HepG2 (cell line): Measurements from ENCODE around the gene POFUT1. TPM values are rescaled to one million over a fixed set of nuclear protein-coding genes. Genes with fewer than 3 reads are reported as not detected.

Source experiments
- ATAC-seq: fragments of 200-7000 bp; cut with Tn5 transposase; 3 replicates; pipeline ENCODE4 v1.9.1; 2020; ENCODE audit warnings: mild to moderate bottlenecking, moderate library complexity
- BruUV-seq: library from RNA; stranded (reverse); fragments of 400-500 nt; replicated peaks from 2 replicates; lab custom pipeline; 2021; lab: Mats Ljungman, UMichigan
- CTCF ChIA-PET: fragments of 300-600 bp; formaldehyde crosslinking; extraction: SDS; loops from one replicate; lab custom pipeline; 2021; ENCODE audit warnings: low total read pairs, inconsistent platforms, low intra/inter-chr PET ratio; lab: Yijun Ruan, JAX
- POLR2A ChIA-PET: fragments of 350-600 bp; sonication (Branson Sonifier 250); formaldehyde crosslinking; loops from one replicate; lab custom pipeline; 2020; ENCODE audit warnings: antibody characterized with exemption, inconsistent platforms; lab: Yijun Ruan, JAX
- DNase-seq: peaks from one replicate; pipeline ENCODE4 v3.0.0-alpha.2; 2015; ENCODE audit warnings: low spot score
- FAIRE-seq: peaks from 3 replicates; lab custom pipeline; 2011; peaks lifted over from hg19 to GRCh38; lab: Jason Lieb, UNC
- H2AFZ ChIP-seq: one replicate; pipeline ENCODE4 v1.6.1; 2011; ENCODE audit warnings: low read length, inconsistent platforms
- H3K27ac ChIP-seq: fragments of 300-600 bp; 3 replicates; pipeline ENCODE4 v1.8.0; 2011; ENCODE audit warnings: mixed run types, mild to moderate bottlenecking, mixed read lengths, low read length, inconsistent platforms; ENCODE audit not compliant: insufficient read depth; ENCODE audit errors: extremely low read length
- H3K27me3 ChIP-seq, 2 experiments: fragments of 200-600 bp in 1 of 2; 2 replicates in 1 of 2; 3 replicates in 1 of 2; pipeline versions ENCODE4 v1.6.0 to v1.8.0; 2011; ENCODE audit warnings: low read length in 2 of 2, mild to moderate bottlenecking in 2 of 2, moderate library complexity in 2 of 2, inconsistent platforms in 1 of 2; ENCODE audit not compliant: insufficient read depth in 2 of 2, control insufficient read depth in 1 of 2
- H3K36me3 ChIP-seq, 2 experiments: fragments of 200-600 bp in 1 of 2; replicated peaks in 1 of 2; 2 replicates in 1 of 2; 3 replicates in 1 of 2; pipeline versions ENCODE4 v1.5.1 to v1.8.0; 2011; ENCODE audit warnings: low read length in 2 of 2, inconsistent platforms in 1 of 2; ENCODE audit not compliant: insufficient read depth in 2 of 2, control insufficient read depth in 1 of 2
- H3K4me1 ChIP-seq: 2 replicates; pipeline ENCODE4 v1.5.1; 2012; ENCODE audit warnings: low read length, inconsistent platforms; ENCODE audit not compliant: insufficient read depth
- H3K4me2 ChIP-seq: 2 replicates; pipeline ENCODE4 v1.6.0; 2011; ENCODE audit warnings: low read depth, low read length, inconsistent platforms
- H3K4me3 ChIP-seq, 3 experiments: fragments of 200-600 bp in 1 of 3; sonication (generic), shearing (Covaris generic) in 1 of 3; replicated peaks in 1 of 3; 2 replicates each; pipeline ENCODE4 v1.5.1; 2011 to 2016; ENCODE audit warnings: low read length in 3 of 3, inconsistent platforms in 2 of 3, low read depth in 2 of 3, mild to moderate bottlenecking in 2 of 3, control low read depth in 1 of 3, mixed read lengths in 1 of 3; ENCODE audit not compliant: insufficient read depth in 1 of 3
- H3K79me2 ChIP-seq: one replicate; pipeline ENCODE4 v1.6.1; 2011; ENCODE audit warnings: low read length, inconsistent platforms; ENCODE audit not compliant: insufficient read depth
- H3K9ac ChIP-seq: 2 replicates; pipeline ENCODE4 v1.6.0; 2011; ENCODE audit warnings: mild to moderate bottlenecking, low read depth, low read length, inconsistent platforms; ENCODE audit not compliant: insufficient read depth
- H3K9me3 ChIP-seq: 2 replicates; pipeline ENCODE4 v1.5.1; 2012; ENCODE audit warnings: mild to moderate bottlenecking, low read length
- H4K20me1 ChIP-seq: 2 replicates; pipeline ENCODE4 v1.6.0; 2011; ENCODE audit warnings: inconsistent platforms, mild to moderate bottlenecking, low read length, moderate library complexity; ENCODE audit not compliant: insufficient read depth
- IKZF4 ChIP-seq: sonication (generic); formaldehyde crosslinking; IDR thresholded peaks from 2 replicates; pipeline ENCODE4 v1.5.1; 2020; ENCODE audit warnings: borderline replicate concordance, mild to moderate bottlenecking, low read depth, missing genetic modification reagents; ENCODE audit errors: not compliant biosample characterization
- MAZ ChIP-seq, 2 experiments: sonication (generic) in 1 of 2; formaldehyde crosslinking in 1 of 2; IDR thresholded peaks; 2 replicates each; pipeline versions ENCODE4 v1.5.0 to v1.6.1; 2012 to 2020; ENCODE audit warnings: low read depth in 2 of 2, mild to moderate bottlenecking in 2 of 2, borderline replicate concordance in 1 of 2, improper control_type of control experiment in 1 of 2, low read length in 1 of 2, missing genetic modification reagents in 1 of 2, moderate library complexity in 1 of 2
- RBFOX2 ChIP-seq: fragments of 200-400 bp; formaldehyde crosslinking; IDR thresholded peaks from 2 replicates; pipeline ENCODE4 v1.6.1; 2017; ENCODE audit warnings: low read depth, mild to moderate bottlenecking, low read length
- TEAD3 ChIP-seq: optimal IDR thresholded peaks from 2 replicates; pipeline ENCODE3; 2016; ENCODE audit warnings: borderline replicate concordance
- ZNF737 ChIP-seq: sonication (generic); formaldehyde crosslinking; IDR thresholded peaks from 2 replicates; pipeline ENCODE4 v1.5.0; 2020; ENCODE audit warnings: missing genetic modification reagents, mild to moderate bottlenecking, borderline replicate concordance
- WGBS: methylation state at CpG from one replicate; pipeline ENCODE4 v1.1.6; 2017; ENCODE audit warnings: low lambda C conversion rate; 5-methylcytosine and 5-hydroxymethylcytosine counted together
- in situ Hi-C: cut with HindIII; loops from 2 replicates; pipeline ENCODE4 v1.10.0; 2017; ENCODE audit warnings: low pct_unique_long_range_greater_than_20kb; ENCODE audit not compliant: extremely low pct_ligation_motif_present
- intact Hi-C: fragments of 100-400 bp; cut with micrococcal nuclease; formaldehyde crosslinking; loops from one replicate; pipeline ENCODE4 v1.10.0; 2022; ENCODE audit not compliant: unreplicated experiment
- polyA plus RNA-seq, 8 experiments: library from polyadenylated mRNA; depleted of rRNA in 3 of 8; stranded (reverse) in 7 of 8; unstranded in 1 of 8; fragments of >200 nt; fragmentation: Illumina TruSeq in 4 of 8; extraction: Trizol in 4 of 8; gene quantifications; 2 replicates each; pipeline versions ENCODE4 v1.2.1 to v1.2.3, GENCODE V29; 2011 to 2016; ENCODE audit warnings: low read depth in 4 of 8, missing spikeins in 1 of 8, mixed read lengths in 1 of 8; ENCODE audit not compliant: insufficient read depth in 1 of 8
- total RNA-seq, 5 experiments: library from RNA; depleted of rRNA; stranded (reverse); fragments of >200 nt; fragmentation: Illumina TruSeq; extraction: Trizol; gene quantifications; 2 replicates each; pipeline ENCODE4 v1.2.3, GENCODE V29; 2016; ENCODE audit warnings: low read depth in 1 of 5
- TF ChIP-seq, protein P1 (sequence below): sonication (generic); formaldehyde crosslinking; IDR thresholded peaks from 2 replicates; pipeline ENCODE4 v1.4.0; 2020; ENCODE audit warnings: missing genetic modification reagents, borderline replicate concordance
- TF ChIP-seq, protein P2 (sequence below): sonication (generic); formaldehyde crosslinking; IDR thresholded peaks from 2 replicates; pipeline ENCODE4 v1.4.0; 2020; ENCODE audit warnings: mild to moderate bottlenecking, missing genetic modification reagents, borderline replicate concordance

POFUT1 gene
- total and polyA plus RNA-seq, 2 of the 13 experiments (the other 11 are each of a cell fraction or from before 2014, with no cell fraction given), result 35.5 to 58.3 TPM

DNA sequence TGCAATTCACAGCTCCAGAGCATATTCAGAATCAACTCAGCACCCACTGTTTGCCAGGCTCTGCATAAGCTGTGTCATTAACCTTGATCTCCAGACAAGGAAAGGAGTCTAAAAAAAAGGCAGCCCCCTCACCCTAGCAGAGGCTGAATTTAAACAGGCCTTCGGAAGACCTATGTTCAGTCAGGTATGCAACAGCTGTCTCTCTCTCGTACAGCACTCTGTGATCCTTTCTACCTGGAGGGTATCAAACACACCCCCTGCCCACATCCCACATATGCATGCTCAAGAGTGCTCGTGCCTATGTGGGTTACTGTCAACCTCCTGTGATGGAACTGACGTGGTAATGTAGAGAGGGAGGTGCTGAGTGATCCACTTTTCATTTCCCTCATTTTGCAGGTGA is 8.7 kb upstream of the POFUT1 start (continued):
- TF ChIP-seq, protein P1, sequence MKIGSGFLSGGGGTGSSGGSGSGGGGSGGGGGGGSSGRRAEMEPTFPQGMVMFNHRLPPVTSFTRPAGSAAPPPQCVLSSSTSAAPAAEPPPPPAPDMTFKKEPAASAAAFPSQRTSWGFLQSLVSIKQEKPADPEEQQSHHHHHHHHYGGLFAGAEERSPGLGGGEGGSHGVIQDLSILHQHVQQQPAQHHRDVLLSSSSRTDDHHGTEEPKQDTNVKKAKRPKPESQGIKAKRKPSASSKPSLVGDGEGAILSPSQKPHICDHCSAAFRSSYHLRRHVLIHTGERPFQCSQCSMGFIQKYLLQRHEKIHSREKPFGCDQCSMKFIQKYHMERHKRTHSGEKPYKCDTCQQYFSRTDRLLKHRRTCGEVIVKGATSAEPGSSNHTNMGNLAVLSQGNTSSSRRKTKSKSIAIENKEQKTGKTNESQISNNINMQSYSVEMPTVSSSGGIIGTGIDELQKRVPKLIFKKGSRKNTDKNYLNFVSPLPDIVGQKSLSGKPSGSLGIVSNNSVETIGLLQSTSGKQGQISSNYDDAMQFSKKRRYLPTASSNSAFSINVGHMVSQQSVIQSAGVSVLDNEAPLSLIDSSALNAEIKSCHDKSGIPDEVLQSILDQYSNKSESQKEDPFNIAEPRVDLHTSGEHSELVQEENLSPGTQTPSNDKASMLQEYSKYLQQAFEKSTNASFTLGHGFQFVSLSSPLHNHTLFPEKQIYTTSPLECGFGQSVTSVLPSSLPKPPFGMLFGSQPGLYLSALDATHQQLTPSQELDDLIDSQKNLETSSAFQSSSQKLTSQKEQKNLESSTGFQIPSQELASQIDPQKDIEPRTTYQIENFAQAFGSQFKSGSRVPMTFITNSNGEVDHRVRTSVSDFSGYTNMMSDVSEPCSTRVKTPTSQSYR (CRISPR knock-in tag), result no peak
- TF ChIP-seq RBFOX2 (0 out of 2 replicates have a peak, but pooled peaks have one; percentile 42), TEAD3 (peak; percentile 7)

DNA sequence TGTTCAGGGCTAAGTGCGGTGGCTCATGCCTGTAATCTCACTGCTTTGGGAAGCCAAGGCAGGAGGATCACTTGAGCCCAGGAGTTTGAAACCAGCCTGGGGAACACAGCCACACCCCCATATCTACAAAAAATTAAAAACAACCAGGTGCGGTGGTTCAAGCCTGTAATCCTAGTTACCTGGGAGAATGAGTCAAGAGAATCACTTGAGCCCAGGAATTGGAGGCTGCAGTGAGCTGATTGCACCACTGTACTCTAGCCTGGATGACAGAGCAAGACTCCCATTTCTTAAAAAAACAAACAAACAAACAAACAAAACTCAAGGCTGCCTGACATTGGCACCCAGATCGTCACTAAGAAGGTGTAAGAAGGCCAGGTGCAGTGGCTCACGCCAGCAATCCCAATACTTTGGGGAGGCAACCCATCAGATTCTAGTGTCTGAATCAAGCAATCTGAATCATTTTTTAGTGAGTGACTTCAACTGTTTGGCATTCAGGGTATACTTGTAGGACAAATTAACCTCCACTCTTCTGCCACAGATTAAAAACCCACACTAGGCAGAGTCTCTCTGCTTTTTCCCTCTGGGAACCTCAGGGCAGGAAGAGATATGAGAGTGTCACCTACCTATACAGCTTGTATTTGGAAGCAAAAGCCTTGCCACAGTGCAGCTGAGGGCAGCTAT is 6.2 kb upstream of the POFUT1 start:
- Histone ChIP-seq H3K27me3 (no peaks in the 10 kb centered on the region), H2AFZ (no peak overlapping the region), H3K9ac (no peak overlapping the region), H3K4me3 (no peak overlapping the region), H4K20me1 (peaks cover 58% of the 10 kb centered on the region), H3K79me2 (peaks cover 72% of the 10 kb centered on the region), H3K27ac (no peak overlapping the region), H3K4me1 (peaks cover 48% of the 10 kb centered on the region), H3K9me3 (no peaks in the 10 kb centered on the region), H3K4me2 (no peak overlapping the region)
- 95% methylated on average over 4 of the region's 4 CpGs for WGBS
- FAIRE-seq (no peak), ATAC-seq (no peak)
- intact Hi-C loops, result no loop called here
- BruUV-seq, result no TSS peak
- CTCF ChIA-PET, result no interaction called here
- TF ChIP-seq IKZF4 (CRISPR knock-in tag), result no peak
- no peak for TF ChIP-seq MAZ (IDR thresholded peaks at IDR 0.05; ENCODE audit: borderline replicate concordance, low read depth, low read length)
- TF ChIP-seq MAZ (CRISPR knock-in tag; IDR thresholded peaks at IDR 0.05; ENCODE audit: low read depth), result 0 out of 2 replicates have a peak, but pooled peaks have one; percentile 24
- TF ChIP-seq ZNF737 (CRISPR knock-in tag), result 0 out of 2 replicates have a peak, but pooled peaks have one; percentile 18
- TF ChIP-seq, protein P2, sequence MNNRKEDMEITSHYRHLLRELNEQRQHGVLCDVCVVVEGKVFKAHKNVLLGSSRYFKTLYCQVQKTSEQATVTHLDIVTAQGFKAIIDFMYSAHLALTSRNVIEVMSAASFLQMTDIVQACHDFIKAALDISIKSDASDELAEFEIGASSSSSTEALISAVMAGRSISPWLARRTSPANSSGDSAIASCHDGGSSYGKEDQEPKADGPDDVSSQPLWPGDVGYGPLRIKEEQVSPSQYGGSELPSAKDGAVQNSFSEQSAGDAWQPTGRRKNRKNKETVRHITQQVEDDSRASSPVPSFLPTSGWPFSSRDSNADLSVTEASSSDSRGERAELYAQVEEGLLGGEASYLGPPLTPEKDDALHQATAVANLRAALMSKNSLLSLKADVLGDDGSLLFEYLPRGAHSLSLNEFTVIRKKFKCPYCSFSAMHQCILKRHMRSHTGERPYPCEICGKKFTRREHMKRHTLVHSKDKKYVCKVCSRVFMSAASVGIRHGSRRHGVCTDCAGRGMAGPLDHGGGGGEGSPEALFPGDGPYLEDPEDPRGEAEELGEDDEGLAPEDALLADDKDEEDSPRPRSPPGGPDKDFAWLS (CRISPR knock-in tag), result 0 out of 2 replicates have a peak, but pooled peaks have one; percentile 62
- TF ChIP-seq, all 625 proteins: peak for 3
- peaks cover 52 to 75% of the 10 kb centered on the region in 2 experiments for H3K36me3 ChIP-seq
- no peak for DNase-seq
- POLR2A ChIA-PET, result no interaction called here
- in situ Hi-C loops, result no loop called here
